GM21619 (cell line): ENCODE measurements around the gene CST9.
A peak's percentile ranks its signal among the peaks of the same experiment; 100 is the strongest.
"Not testable (repeated sequence)": the region's sequence is repeated elsewhere in the genome, so short reads cannot be mapped to it uniquely, and the experiment has no call there.

ENCODE experiments used
- ATAC-seq: cut with Tn5 transposase; IDR thresholded peaks from one replicate; pipeline ENCODE4 v1.9.1; 2021; ENCODE audit not compliant: unreplicated experiment

CST9 gene

DNA sequence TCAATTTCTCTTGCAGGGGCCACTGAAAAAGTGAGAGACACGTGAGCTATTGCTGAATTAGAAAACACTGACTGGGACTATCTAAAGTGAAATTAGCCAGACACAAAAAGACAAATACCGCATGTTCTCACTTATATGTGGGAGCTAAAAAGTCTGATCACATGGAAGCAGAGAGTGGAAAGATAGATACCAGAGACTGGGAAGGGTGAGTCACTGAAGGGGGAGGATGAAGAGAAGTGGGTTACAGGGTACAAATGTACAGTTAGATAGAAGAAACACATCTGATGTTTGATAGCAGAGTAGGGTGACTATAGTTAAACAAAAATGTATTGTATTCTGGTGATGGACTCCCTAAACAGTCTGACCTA lies 18.6 kb upstream of the CST9 start:
- no peak for ATAC-seq

DNA sequence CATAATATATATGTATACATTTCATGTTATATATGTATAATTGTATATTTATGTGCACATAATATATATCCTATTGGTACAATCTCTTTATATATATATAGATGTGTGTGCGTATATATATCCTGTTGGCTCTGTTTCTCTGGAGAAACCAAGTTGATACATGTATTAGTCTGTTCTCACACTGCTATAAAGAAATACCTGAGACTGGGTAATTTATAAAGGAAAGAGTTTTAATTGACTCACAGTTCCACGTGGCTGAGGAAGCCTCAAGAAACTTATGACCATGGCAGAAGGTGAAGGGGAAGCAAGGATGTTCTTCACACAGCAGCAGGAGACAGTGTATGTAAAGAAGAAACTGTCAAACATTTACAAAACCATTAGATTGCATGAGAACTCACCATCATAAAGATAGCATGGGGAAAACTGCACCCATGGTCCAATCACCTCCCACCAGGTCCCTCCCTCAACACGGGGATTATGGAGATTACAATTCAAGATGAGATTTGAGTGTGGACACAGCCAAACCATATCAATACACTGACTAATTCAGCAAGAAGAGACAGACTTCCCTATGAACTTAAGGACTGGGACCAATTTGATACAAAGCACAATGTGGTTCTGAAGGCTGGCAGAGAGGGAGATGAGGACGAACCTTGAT lies 18.1 kb upstream of the CST9 start:
- no peak for ATAC-seq

DNA sequence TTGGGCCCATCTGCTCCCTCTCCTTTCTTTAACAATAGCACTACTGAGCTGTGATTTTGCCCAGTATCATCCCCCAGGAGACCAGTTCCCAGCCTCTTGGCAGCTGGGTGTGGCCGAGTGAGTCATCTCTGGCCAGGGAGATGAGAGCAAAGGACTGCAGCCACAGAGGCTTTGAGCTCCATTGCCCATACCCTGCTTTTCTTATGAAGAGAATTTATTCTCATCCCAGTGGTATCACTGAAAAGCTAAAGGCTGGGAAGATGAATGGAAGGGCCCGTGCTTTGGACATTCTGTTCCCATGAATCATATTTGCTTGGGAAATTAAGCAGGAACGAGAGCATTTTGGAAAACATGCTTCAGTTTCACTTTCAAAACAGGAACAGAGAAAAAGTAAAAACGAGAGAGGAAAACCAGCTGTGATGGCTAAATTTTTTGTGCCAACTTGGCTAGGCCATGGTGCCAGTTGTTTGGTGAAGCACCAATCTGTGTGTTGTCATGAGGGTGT lies 17.2 kb upstream of the CST9 start:
- ATAC-seq = no peak

DNA sequence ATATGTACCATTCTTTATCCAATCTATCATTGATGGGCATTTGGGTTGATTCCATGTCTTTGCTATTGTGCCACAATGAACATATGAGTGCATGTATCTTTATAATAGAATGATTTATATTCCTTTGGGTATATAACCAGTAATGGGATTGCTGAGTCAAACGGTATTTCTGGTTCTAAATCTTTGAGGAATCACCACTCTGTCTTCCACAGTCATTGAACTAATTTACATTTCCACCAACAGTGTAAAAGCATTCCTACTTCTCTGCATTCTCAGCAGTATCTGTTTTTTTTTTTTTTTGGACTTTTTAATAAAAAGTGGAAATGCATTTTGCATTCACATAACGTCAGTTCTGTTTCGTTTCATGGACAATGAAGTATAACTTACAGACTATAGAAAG lies 16.7 kb upstream of the CST9 start:
- ATAC-seq = not testable (repeated sequence)

DNA sequence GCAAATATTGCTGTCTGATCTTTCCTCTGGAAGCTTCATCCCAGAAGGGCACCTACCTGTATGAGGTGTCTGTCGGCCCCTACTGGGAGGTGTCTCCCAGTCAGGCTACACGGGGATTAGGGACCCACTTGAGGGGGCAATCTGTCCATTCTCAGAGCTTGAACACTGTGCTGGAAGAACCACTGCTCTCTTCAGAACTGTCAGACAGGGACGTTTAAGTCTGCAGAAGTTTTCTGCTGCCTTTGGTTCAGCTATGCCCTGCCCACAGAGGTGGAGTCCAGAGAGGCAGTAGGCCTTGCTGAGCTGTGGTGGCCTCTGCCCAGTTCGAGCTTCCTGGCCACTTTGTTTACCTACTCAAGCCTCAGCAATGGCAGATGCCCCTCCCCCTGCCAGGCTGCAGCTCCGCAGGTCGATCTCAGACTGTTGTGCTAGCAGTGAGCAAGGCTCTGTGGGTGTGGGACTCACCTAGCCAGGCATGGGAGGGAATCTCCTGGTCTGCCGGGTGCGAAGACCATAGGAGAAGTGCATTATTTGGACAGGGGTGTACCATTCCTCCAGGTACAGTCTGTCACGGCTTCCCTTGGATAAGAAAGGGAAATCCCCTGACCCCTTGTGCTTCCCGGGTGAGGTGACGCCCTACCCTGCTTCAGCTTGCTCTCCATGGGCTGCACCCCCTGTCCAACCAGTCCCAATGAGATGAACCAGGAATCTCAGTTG lies 15.1 kb upstream of the CST9 start:
- ATAC-seq = not testable (repeated sequence)

- no peak for ATAC-seq
Observed at GRCh38 chr20:23614163-23614562, 8.4 kb upstream of the CST9 start.

DNA sequence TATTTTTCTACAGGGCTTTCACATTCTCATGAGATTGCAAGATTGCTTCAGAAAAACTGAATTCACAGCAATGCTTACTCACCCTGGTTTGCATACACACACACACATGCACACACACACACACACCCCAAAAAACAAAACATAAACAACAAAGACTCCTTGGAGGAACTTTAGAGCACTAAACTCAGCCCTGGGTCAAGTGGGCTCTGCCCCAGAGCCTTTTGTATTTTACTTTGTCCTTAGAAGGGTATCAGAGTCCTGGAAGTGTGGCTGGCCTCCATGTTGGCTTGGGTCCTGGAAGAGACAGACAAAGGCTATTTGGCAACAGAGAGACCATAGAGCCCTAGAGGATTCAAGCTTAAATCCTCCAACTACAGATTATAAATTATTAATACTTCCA lies 8.0 kb upstream of the CST9 start:
- ATAC-seq = no peak

DNA sequence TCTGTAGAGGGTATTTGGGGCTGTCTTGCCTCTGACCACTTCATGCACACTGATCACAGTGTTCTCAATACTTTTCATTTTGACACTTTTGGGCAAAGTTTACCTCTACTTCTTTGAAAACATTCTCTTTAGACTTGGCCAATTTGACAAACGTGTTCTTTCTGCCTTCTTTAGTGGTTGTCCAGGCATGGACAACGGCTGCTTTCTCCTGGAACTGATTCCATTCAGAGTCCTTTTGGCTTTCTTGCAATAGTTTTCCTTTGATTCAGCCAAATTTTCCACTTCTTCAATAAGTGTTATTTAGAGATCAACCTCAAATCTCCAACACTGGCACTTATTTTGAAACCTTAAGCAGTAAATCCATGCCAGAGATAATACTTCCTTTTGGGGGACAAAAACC lies 6.7 kb upstream of the CST9 start:
- ATAC-seq = no peak

DNA sequence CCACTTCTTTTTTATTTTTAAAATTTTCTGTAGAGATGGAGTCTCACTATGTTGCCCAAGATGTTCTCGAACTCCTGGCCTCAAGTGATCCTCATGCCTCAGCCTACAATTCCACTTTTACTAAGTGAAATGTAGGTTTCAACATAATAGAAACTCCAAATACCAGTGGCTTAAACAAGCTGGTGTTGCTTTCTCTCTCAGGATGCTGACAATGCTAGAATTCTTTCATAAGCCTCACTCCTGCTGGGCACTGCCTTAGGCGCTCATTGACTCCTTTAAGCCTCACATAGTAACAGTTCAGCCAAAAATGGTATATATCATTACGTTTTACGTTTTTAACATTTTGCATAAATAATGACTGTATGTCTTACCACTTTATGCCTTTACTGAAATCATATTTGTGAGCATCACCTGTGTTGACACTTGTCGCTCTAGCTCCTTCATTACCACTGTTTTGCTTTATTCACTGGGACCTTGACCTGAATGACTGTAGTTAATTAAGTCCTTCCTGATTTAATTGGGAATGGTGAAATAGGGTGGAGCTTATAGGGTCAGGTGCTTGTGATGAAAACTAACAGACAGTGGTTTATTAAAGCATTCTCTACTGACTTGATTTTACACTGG lies 3.9 kb upstream of the CST9 start:
- ATAC-seq = no peak

- no peak for ATAC-seq
Observed at GRCh38 chr20:23608251-23608846, 2.6 kb upstream of the CST9 start.

DNA sequence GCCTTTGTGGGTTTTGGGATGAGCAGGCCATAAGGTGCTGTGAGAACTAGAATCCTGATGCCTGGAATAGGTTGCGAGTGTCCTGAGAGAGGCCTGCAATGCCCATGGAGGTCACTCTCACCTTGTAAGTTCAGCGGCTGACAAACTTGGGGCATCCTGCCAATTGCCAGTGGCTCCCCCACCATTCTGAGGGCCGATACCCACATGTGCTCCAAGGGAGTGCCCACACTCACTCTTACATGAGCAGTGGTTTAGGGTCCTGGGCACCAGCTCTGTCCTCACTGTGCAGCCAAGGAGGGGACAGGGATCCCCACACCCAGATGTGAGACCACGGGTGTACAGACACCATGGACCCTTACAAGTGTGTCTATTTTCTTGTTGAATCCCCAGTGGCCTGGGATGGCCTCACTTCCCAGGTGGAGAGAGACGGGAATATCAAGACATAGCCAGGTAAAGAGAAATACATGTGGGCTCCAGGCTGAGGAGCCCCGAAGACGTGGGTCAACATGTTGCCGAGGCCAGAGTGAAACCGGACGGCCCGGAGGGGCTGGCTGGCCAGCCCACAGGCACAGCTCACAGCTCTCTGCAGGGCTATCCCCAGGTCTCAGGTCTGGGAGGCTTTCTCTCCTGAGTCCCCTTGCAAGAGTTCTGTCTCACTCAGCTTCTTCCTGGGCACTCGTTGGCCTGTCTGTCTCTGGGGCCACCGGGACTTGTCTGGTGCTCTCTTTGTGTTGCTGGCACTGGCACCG lies 2.0 kb upstream of the CST9 start:
- no peak for ATAC-seq

DNA sequence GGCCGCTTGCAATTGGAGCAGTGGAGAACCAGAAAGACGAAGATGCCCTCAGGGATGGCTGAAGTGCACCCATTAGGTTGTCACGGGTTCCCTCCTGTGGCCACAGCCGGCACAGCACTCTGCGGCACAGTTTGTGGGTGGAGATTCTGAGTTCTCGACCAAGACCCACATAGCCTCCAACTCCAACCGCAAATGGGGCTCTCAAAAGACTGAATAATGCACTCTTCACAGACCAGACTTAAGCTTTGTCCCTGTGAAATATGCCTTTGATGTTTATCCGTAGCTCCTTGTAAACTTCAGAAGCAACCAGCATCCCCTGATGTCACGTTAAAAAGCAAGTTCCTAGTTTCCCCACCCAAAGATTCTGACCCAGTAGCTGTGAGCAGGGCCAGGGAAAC lies 934 bp upstream of the CST9 start:
- peak; percentile 92 for ATAC-seq

DNA sequence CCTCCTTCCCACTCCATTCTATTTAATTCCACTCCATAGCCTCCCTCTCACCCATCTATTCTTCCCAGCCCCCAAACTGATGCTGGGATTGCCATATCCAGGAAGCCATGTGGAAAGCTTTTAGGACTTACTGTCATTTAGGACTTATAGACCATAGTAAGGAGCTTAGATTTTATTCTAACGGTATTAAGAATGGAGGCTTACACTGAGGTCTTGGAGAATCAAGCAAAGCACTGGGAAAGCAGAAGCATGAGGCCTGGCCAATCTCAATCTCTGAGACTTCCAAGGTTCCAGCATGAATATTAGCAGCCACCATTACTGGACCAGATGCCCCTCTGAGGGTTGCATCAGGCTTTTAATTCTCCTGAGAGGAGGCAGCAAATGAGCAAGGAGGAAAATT lies 1.4 kb downstream of the CST9 start:
- ATAC-seq = no peak

- no peak for ATAC-seq
Observed at GRCh38 chr20:23603321-23603720, 2.4 kb downstream of the CST9 start.

- ATAC-seq = no peak
Observed at GRCh38 chr20:23602699-23603098, 3.0 kb downstream of the CST9 start.

DNA sequence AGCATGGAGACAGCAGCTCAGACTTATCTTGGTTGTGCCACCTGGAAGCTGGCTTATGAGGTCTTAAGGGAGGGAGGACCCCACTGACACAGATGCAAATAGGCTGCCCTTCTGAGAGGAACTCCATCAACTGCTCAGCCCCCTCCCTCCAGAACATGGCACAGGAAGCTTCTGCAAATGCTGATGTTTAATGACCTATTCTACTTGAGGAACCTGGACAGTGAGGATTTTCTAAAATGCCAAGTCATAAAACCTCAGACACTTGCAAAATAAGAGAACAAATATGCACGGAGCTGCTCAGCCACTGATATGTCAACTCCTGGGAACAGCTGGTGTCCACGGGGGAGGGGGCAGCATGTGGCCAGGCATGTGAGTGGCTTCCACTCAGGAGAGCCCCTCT lies 3.5 kb downstream of the CST9 start:
- no peak for ATAC-seq

- no peak for ATAC-seq
Observed at GRCh38 chr20:23601715-23602114, 4.0 kb downstream of the CST9 start.

DNA sequence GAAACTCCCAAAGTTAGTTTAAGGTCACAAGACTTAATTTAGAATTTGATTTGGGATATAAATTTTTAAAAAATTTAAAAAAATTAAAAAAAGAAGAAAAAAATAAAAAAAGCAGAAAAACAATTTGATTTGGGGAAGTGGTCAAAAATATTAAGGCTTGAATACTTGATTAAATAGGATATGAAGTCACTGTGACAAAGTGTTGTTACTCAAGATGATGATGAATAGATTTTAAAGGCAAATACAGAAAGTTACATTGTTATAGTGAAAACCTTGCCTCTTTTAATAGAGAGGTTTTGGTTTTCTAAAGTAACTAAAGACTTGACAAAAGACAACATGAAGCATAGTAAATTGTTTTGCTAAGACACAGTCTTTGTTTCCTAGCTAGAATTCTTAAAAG lies 7.2 kb downstream of the CST9 start:
- no peak for ATAC-seq

GRCh38 chr20:23596579-23597250 lies 9.0 kb downstream of the CST9 start:
- no peak for ATAC-seq

DNA sequence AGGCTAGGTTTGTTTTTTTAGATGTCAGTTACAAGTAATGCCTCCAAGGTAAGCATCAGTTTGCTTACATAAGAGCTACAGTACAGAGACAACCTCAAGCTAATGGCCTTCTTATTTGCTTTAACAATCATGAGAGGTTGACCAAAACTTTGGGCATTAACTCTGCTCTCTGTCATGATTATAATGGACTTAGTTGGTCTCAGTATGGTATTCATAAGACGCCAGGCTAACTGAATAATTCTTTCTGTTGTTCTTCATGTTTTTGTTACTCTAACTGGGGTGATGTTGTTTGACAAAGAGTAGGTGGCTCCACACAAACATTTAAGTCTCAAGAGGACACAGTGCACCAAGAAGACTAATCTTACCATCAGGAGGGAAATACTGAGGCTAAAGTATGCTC lies 9.8 kb downstream of the CST9 start:
- no peak for ATAC-seq
